HFFc6 (cell line): ENCODE measurements around the gene TEX29. TPM values are rescaled to one million over a fixed set of nuclear protein-coding genes. Genes with fewer than 3 reads are reported as not detected.

Experiments
- DNase-seq: peaks from one replicate; pipeline ENCODE4 v3.0.0-alpha.2; 2018
- H3K27ac Mint-ChIP-seq: 2 replicates; pipeline ENCODE4 v1.8.0; 2020; ENCODE audit warnings: mild to moderate bottlenecking, mixed read lengths
- H3K27me3 Mint-ChIP-seq: 2 replicates; pipeline ENCODE4 v1.8.0; 2021; ENCODE audit warnings: mild to moderate bottlenecking, moderate library complexity, mixed read lengths; ENCODE audit not compliant: insufficient read depth
- H3K36me3 Mint-ChIP-seq: 2 replicates; pipeline ENCODE4 v1.8.0; 2021; ENCODE audit warnings: low read depth, mixed read lengths
- H3K4me1 Mint-ChIP-seq: 2 replicates; pipeline ENCODE4 v1.8.0; 2020; ENCODE audit warnings: low read depth, mixed read lengths
- H3K4me3 Mint-ChIP-seq: 2 replicates; pipeline ENCODE4 v1.8.0; 2020; ENCODE audit warnings: mild to moderate bottlenecking, moderate library complexity, mixed read lengths
- H3K9me3 Mint-ChIP-seq: 2 replicates; pipeline ENCODE4 v1.8.0; 2020; ENCODE audit warnings: mild to moderate bottlenecking, mixed read lengths
- total RNA-seq, 6 experiments: library from RNA; stranded (reverse); fragmentation: NEBNext Ultra II Directional; extraction: Animal tissue kit (Norgen Biotek cat#: 25700); gene quantifications; 2 replicates in 1 of 6; 3 replicates in 5 of 6; pipeline ENCODE4 v1.2.3, GENCODE V29; 2021
- TF ChIP-seq, protein P1 (sequence below): fragments of 200-600 bp; sonication (generic); IDR thresholded peaks from 2 replicates; pipeline ENCODE4 v1.5.0; 2021; ENCODE audit warnings: antibody characterized with exemption, mild to moderate bottlenecking

TEX29 gene
- total RNA-seq, 6 experiments from 2014 or later: 0.41 TPM; not detected in 5

DNA sequence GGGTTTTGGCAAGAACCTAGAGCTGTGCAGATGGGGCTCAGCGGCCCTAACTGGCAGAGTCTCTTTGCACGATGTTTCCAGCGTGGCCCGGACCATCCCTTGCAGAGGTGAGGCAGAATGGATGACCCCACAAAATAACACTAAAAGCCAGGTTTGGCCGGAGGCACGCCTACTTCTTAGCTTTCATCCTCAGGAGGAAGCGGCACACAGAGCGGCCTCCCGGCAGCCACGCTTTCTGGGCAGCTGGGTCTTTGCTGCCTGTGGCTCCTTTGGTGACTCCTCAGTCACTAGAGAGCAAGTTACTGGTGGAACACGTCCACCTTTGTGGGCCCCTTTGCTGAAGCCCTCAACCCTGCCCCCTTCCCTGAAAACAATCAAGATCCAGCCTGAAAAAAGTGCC, 25.2 kb downstream of the TEX29 start:
- Mint-ChIP-seq H3K4me3 (no peak overlapping the region), H3K27me3 (peaks cover 6% of the 10 kb centered on the region; the same call in 1 of the 2 replicates), H3K27ac (no peak overlapping the region), H3K36me3 (no peaks in the 10 kb centered on the region), H3K9me3 (no peaks in the 10 kb centered on the region), H3K4me1 (peaks cover 11% of the 10 kb centered on the region; the same call in 1 of the 2 replicates)
- DNase-seq: no peak
- TF ChIP-seq, protein P1, sequence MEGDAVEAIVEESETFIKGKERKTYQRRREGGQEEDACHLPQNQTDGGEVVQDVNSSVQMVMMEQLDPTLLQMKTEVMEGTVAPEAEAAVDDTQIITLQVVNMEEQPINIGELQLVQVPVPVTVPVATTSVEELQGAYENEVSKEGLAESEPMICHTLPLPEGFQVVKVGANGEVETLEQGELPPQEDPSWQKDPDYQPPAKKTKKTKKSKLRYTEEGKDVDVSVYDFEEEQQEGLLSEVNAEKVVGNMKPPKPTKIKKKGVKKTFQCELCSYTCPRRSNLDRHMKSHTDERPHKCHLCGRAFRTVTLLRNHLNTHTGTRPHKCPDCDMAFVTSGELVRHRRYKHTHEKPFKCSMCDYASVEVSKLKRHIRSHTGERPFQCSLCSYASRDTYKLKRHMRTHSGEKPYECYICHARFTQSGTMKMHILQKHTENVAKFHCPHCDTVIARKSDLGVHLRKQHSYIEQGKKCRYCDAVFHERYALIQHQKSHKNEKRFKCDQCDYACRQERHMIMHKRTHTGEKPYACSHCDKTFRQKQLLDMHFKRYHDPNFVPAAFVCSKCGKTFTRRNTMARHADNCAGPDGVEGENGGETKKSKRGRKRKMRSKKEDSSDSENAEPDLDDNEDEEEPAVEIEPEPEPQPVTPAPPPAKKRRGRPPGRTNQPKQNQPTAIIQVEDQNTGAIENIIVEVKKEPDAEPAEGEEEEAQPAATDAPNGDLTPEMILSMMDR: no peak

DNA sequence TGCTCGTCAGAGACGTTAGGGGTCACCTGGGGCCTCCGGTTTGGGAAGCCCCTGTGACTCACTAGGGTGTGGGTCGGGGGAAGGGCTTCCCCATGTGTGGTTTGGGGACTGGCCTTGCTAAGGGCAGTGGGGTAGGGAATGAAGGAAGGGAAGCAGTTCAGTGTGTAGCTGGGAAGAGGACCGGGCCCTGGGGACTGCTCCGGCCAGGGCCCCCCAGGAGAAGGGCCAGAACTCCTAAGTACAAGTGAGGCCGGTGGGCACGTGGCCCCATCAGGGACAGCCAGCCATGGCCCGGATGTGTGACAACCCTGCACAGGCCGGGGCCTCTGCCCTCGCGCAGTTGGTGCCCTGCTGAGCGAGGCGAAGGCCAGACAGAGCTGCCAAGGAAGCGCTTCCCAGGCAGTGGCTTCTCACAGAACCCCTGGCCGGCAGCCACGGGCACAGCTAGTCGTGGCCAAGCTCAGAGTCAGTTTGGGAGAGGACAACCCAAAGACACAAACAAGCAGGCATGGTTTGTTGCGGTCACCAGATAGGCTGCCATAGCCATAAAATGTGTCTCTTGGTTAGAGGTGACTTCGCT, 25.7 kb downstream of the TEX29 start:
- no peak overlapping the region for H3K4me3 Mint-ChIP-seq
- H3K27ac Mint-ChIP-seq: no peak overlapping the region
- peaks cover 6% of the 10 kb centered on the region; the same call in 1 of the 2 replicates for H3K27me3 Mint-ChIP-seq
- peaks cover 11% of the 10 kb centered on the region; the same call in 1 of the 2 replicates for H3K4me1 Mint-ChIP-seq
- TF ChIP-seq, protein P1: no peak
- H3K9me3 Mint-ChIP-seq: no peaks in the 10 kb centered on the region
- no peak for DNase-seq
- H3K36me3 Mint-ChIP-seq: no peaks in the 10 kb centered on the region

DNA sequence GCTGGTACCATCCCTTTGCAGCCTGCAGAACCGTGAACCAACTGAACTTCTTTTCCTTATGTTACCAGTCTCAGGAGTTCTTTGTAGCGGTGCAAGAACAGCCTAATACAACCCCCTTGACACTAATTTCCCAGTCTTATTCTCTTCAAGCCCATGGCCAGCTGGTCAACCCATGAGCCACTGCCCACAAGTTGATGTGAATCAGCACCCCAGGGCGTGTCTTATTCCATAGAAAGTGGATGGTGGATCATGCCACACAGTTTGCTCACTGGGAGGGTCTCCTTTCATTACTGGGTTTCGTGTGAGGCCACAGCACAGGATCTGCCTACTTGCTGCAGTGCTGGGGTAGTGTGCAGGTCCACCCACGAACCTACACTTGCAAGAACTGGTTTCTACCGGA, 27.0 kb downstream of the TEX29 start:
- H3K4me3 Mint-ChIP-seq: no peak overlapping the region
- peaks cover 6% of the 10 kb centered on the region; the same call in 1 of the 2 replicates for H3K27me3 Mint-ChIP-seq
- no peak overlapping the region; the same call in 1 of the 2 replicates for H3K27ac Mint-ChIP-seq
- TF ChIP-seq, protein P1: no peak
- peaks cover 11% of the 10 kb centered on the region; the same call in 1 of the 2 replicates for H3K4me1 Mint-ChIP-seq
- DNase-seq: no peak
- H3K9me3 Mint-ChIP-seq: no peaks in the 10 kb centered on the region
- no peaks in the 10 kb centered on the region for H3K36me3 Mint-ChIP-seq

DNA sequence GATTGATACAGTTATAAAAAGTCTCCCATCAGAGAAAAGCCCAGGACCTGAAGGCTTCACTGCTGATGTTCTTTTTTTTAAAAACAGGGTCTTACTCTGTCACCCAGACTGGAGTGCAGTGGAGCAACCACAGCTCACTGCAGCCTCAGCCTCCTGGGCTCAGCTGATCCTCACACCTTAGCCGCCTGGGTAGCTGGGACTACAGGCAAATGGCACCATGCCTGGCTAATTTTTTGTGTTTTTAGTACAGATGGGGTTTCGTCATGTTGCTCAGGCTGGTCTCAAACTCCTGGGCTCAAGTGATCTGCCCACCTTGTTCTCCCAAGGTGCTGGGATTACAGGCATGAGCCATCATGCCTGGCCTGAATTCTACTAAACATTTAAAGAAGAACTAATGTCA, 33.1 kb downstream of the TEX29 start:
- Mint-ChIP-seq H3K4me1 (no peaks in the 10 kb centered on the region), H3K27me3 (peaks cover 7% of the 10 kb centered on the region; the same call in 1 of the 2 replicates), H3K27ac (no peak overlapping the region), H3K36me3 (no peaks in the 10 kb centered on the region), H3K9me3 (no peaks in the 10 kb centered on the region), H3K4me3 (no peak overlapping the region)
- TF ChIP-seq, protein P1: no peak
- no peak for DNase-seq

DNA sequence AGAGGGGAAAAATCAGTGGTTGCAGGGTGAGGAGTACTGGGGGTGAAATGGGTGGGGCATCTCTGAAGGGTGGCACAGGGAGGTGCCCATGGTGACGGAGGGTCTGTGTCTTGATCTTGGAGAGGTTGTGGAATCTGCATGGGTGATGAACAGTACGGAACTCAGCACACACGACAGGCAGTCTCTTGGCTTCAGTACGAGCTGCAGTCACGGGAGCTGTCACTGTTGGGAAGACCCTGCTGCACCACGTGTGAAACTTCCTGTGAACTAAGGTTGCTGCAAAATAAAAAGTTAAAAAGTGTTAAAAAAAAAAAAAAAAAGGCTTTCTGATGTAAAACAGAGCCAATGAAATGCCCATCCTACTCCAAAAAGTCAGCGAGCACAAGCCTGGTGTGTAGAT, 34.3 kb downstream of the TEX29 start:
- H3K4me1 Mint-ChIP-seq: no peaks in the 10 kb centered on the region
- no peak overlapping the region for H3K4me3 Mint-ChIP-seq
- no peak for DNase-seq
- no peaks in the 10 kb centered on the region for H3K9me3 Mint-ChIP-seq
- peaks cover 7% of the 10 kb centered on the region; the same call in 1 of the 2 replicates for H3K27me3 Mint-ChIP-seq
- no peaks in the 10 kb centered on the region for H3K36me3 Mint-ChIP-seq
- TF ChIP-seq, protein P1: no peak
- no peak overlapping the region for H3K27ac Mint-ChIP-seq
